OCI-LY1 (cell line): Measurements from ENCODE around the gene GNAQ.

Experiments
- CTCF ChIP-seq: fragments of 200-600 bp; sonication (generic), shearing (Covaris generic); IDR thresholded peaks from 2 replicates; pipeline ENCODE4 v1.5.1; 2017; ENCODE audit warnings: mild to moderate bottlenecking, antibody characterized with exemption, low read length, moderate library complexity, mixed read lengths
- EZH2 ChIP-seq: fragments of 200-600 bp; sonication (generic), shearing (Covaris generic); IDR thresholded peaks from 2 replicates; pipeline ENCODE4 v1.8.0; 2017; ENCODE audit warnings: borderline replicate concordance, mixed run types, mild to moderate bottlenecking, antibody characterized with exemption, low read length, moderate library complexity, mixed read lengths

- TF ChIP-seq EZH2 (no peak), CTCF (no peak)
Measured at GRCh38 chr9:77966718-77967117, 64.9 kb downstream of the GNAQ start.
